ENCODE results near the gene PRDM5. TPM values are rescaled to one million over a fixed set of nuclear protein-coding genes. Genes with fewer than 3 reads are reported as not detected.

Gene PRDM5
- total RNA-seq, 1 donor: 30.7 TPM

DNA sequence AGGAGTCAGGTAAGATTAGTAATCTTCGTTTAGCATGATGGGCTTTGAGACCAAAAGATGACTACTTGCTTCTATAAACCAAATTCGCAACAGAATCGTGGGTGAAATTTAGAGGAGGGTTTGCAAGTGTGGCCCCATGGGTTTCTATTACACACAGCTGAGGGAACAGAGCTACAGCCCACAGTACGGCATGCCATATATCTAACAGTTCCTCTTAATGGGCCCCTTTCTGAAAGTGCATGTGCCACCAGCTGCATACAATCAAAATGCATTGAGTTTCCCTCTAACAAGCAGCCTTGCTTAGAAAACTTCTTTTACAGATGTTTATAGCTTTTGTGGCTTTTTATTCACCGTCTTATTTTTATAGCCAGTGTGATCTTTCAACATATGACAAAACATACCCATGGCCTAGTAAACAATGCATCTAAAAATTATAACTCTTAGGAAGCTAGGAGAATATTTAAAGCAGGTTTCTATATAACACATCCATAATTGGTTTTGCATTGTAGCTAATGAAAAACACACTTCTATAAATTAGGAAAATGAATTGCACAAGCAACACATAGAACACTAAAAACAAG lies 202.1 kb downstream of the PRDM5 start:
- H3K4me3 ChIP-seq (ENCODE audit: low read depth, low read length): no peak overlapping the region
- no peak for DNase-seq (ENCODE audit: low read depth)
- TF ChIP-seq, protein P1, sequence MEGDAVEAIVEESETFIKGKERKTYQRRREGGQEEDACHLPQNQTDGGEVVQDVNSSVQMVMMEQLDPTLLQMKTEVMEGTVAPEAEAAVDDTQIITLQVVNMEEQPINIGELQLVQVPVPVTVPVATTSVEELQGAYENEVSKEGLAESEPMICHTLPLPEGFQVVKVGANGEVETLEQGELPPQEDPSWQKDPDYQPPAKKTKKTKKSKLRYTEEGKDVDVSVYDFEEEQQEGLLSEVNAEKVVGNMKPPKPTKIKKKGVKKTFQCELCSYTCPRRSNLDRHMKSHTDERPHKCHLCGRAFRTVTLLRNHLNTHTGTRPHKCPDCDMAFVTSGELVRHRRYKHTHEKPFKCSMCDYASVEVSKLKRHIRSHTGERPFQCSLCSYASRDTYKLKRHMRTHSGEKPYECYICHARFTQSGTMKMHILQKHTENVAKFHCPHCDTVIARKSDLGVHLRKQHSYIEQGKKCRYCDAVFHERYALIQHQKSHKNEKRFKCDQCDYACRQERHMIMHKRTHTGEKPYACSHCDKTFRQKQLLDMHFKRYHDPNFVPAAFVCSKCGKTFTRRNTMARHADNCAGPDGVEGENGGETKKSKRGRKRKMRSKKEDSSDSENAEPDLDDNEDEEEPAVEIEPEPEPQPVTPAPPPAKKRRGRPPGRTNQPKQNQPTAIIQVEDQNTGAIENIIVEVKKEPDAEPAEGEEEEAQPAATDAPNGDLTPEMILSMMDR (IDR thresholded peaks at IDR 0.05; ENCODE audit: insufficient read depth, low read depth, low read length): no peak

DNA sequence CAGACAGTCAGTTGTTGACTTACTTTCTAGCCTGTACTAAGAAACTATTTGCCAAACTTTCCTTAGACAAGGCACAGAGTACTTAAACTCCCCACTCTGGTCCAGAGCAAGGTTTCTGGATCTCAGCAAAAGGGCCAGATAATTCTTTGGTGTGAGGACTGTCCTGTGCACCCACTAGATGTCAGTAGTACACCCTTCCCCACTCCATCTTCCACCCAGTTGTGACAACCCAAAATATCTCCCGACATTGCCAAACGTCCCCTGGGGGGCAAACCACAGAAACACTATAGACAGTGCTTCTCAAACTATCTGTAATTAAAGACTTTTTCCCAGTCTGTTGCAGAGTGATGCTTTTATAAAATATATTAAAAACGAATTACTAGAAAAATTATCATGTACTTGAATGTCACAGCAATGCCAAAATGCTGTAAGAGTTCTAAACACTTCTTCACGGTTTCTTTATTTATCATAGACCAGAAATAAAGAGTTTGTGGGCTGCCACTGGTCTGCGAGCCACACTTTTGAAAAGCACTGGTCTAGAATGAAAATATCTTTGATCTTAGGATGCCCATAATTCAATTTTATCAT lies 203.5 kb downstream of the PRDM5 start:
- peak; percentile 48 for DNase-seq (ENCODE audit: low read depth)
- TF ChIP-seq, protein P1 (IDR thresholded peaks at IDR 0.05; ENCODE audit: insufficient read depth, low read depth, low read length): peak; percentile 76
- H3K4me3 ChIP-seq (ENCODE audit: low read depth, low read length): no peak overlapping the region

DNA sequence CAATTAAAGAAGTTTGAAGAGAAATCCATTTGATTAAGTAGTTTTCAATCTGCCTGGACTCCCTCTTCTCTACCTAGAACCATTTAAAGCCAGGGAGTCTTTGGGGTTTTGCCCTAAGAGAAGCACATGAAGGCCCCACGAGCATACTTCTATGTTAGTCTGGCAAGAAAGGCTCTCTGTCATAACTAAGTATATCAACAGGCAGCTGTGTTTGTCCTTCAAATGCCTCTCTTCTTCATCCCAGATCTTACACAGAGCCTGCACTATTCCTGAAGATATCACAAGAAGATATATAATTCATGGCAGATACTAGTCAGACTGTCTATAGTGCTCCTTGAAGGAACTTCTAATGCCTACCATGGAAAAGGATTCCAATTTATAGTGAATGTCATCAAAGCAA lies 206.2 kb downstream of the PRDM5 start:
- no peak overlapping the region for H3K4me3 ChIP-seq (ENCODE audit: low read depth, low read length)
- no peak for DNase-seq (ENCODE audit: low read depth)
- TF ChIP-seq, protein P1 (IDR thresholded peaks at IDR 0.05; ENCODE audit: insufficient read depth, low read depth, low read length): no peak

DNA sequence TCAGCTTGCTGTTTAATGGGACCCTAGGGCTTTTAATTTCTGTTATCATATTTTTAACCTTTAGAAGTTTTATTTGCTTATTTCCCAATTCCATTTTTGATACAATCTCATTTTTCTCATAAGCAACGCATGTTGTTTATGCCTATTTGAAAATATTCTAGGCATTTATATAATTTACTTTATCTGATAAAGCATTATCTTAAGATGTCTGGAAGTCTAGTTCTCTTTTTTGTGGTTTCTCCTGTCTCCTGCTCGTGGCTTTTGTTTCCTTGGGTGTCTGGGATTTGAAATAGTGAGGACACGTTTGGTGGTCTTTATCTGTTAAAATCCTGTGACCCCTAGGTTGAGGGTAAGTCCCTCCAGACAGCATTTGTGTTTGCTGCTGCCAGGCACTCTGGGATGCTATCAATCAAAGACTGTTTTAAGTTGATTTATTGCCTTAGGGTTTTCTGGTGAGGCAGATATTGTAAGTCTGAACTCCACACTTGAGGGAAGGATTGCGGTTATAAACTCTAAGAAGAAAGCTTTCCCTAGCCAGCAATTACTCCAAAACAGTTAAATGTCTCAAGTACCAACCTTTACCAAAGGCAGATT lies 208.0 kb downstream of the PRDM5 start:
- DNase-seq (ENCODE audit: low read depth): no peak

DNA sequence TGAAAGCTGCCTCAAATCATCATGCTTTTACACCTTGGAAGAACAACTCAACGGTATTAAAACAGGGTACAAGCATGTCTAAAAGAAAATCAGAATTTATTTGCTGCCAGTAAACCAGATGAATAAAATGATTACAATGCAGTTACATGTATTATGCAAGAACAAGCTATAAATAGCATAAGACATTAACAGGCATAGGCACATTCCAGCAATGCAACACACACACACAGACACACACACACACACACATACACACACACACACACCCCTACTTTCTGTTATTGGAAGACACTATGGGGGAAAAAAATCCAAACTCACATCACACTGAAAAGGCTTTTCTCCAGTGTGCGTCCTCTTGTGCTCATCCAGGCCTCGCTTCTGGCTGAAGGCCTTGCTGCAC lies 212.5 kb downstream of the PRDM5 start:
- H3K4me3 ChIP-seq (ENCODE audit: low read depth, low read length): no peak overlapping the region
- peak; percentile 31 for DNase-seq (ENCODE audit: low read depth)
- TF ChIP-seq, protein P1 (IDR thresholded peaks at IDR 0.05; ENCODE audit: insufficient read depth, low read depth, low read length): no peak

More for the DNA sequence above, 208.0 kb downstream of the PRDM5 start:
- H3K4me3 ChIP-seq (ENCODE audit: low read depth, low read length): no peak overlapping the region
- TF ChIP-seq, protein P1 (IDR thresholded peaks at IDR 0.05; ENCODE audit: insufficient read depth, low read depth, low read length): no peak

DNA sequence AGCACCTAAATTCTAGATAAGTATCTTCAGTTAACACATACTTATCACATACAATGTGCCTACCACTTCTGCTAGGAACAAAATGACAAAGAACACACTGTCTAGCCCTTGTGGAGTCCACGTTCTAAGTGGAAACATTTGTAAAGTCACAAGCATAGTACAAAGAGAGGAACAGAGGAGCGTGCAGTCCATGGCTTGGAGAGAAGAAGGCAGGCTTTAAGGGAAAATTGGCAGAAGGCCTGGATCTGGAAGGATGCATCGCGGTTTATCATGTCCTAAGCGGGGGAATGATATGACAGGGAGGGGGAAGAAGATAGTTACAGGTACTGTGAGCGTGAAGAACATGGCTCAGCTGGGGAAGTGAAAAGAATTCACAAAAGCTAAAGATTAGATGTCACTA lies 218.0 kb downstream of the PRDM5 start:
- H3K4me3 ChIP-seq (ENCODE audit: low read depth, low read length): no peak overlapping the region
- TF ChIP-seq, protein P1 (IDR thresholded peaks at IDR 0.05; ENCODE audit: insufficient read depth, low read depth, low read length): no peak
- no peak for DNase-seq (ENCODE audit: low read depth)

Measured in fibroblast of villous mesenchyme (primary cell).